AG04449 (cell line): Measurements from ENCODE around the gene AIDA.

Experiments
- CTCF ChIA-PET: fragments of 350-600 bp; formaldehyde crosslinking; extraction: SDS; loops from one replicate; lab custom pipeline; 2021; ENCODE audit warnings: antibody characterized with exemption; lab: Yijun Ruan, JAX
- POLR2A ChIA-PET: fragments of 400-600, 350-600 bp; formaldehyde crosslinking; extraction: SDS; loops from one replicate; lab custom pipeline; 2020; ENCODE audit warnings: antibody characterized with exemption, inconsistent platforms; lab: Yijun Ruan, JAX
- DNase-seq: peaks from one replicate; pipeline ENCODE4 v3.0.0-alpha.2; 2010; ENCODE audit warnings: low read depth, low spot score
- H3K4me3 ChIP-seq: 2 replicates; pipeline ENCODE4 v1.5.1; 2011; ENCODE audit warnings: low read depth, mild to moderate bottlenecking, control low read depth, low read length
- CTCF ChIP-seq: IDR thresholded peaks from one replicate; pipeline ENCODE4 v1.5.1; 2011; ENCODE audit warnings: mild to moderate bottlenecking, moderate library complexity, low read length, control low read depth, inconsistent platforms; ENCODE audit not compliant: insufficient read depth; ENCODE audit errors: missing control alignments

The AIDA gene

GRCh38 chr1:222663431-222663934, 48.8 kb downstream of the AIDA start:
- DNase-seq: no peak
- POLR2A ChIA-PET: no interaction called here

GRCh38 chr1:222657899-222658298, 54.4 kb downstream of the AIDA start:
- POLR2A ChIA-PET: no interaction called here
- DNase-seq: no peak
- no peak overlapping the region for H3K4me3 ChIP-seq
- no peak for TF ChIP-seq CTCF
- CTCF ChIA-PET: interaction anchor here (0.8 to 1.9 kb wide), 3 partner anchors 23 to 193 kb away, joined by 3 to 6 read pairs (median 3); no protein-coding TSS in a partner anchor

More at GRCh38 chr1:222663431-222663934, 48.8 kb downstream of the AIDA start:
- CTCF ChIA-PET: interaction anchor here (1.3 kb wide), 2 partner anchors 9 to 29 kb away, joined by 3 to 5 read pairs; no protein-coding TSS in a partner anchor
- H3K4me3 ChIP-seq: no peak overlapping the region
- no peak for TF ChIP-seq CTCF

- ChIA-PET CTCF (interaction anchor here (1.9 kb wide), 1 partner anchor 22 kb away, joined by 6 read pairs; no protein-coding TSS in a partner anchor), POLR2A (no interaction called here)
Measured at GRCh38 chr1:222656391-222657155, 55.7 kb downstream of the AIDA start.

GRCh38 chr1:222654849-222655248, 57.4 kb downstream of the AIDA start:
- H3K4me3 ChIP-seq: no peak overlapping the region
- no peak for DNase-seq
- POLR2A ChIA-PET: no interaction called here
- CTCF ChIA-PET: interaction anchor here (1.3 kb wide), 1 partner anchor 8 kb away, joined by 3 read pairs; no protein-coding TSS in a partner anchor
- no peak for TF ChIP-seq CTCF

More at GRCh38 chr1:222656391-222657155, 55.7 kb downstream of the AIDA start:
- TF ChIP-seq CTCF: no peak
- DNase-seq: no peak
- no peak overlapping the region for H3K4me3 ChIP-seq

- TF ChIP-seq CTCF: no peak
- ChIA-PET POLR2A (no interaction called here), CTCF (interaction anchor here (1.5 kb wide), 1 partner anchor 9 kb away, joined by 5 read pairs; no protein-coding TSS in a partner anchor)
- no peak overlapping the region for H3K4me3 ChIP-seq
- no peak for DNase-seq
Measured at GRCh38 chr1:222653178-222653827, 59.0 kb downstream of the AIDA start.

- no peak for TF ChIP-seq CTCF
- DNase-seq: no peak
- POLR2A ChIA-PET: no interaction called here
- no peak overlapping the region for H3K4me3 ChIP-seq
- CTCF ChIA-PET: interaction anchor here (1.5 kb wide), 1 partner anchor 8 kb away, joined by 5 read pairs; no protein-coding TSS in a partner anchor
Measured at GRCh38 chr1:222652676-222653075, 59.6 kb downstream of the AIDA start.
